H1 (cell line): ENCODE data around the gene PWP1. TPM values are rescaled to one million over a fixed set of nuclear protein-coding genes. Genes with fewer than 3 reads are reported as not detected.

Experiments used
- CTCF ChIA-PET: fragments of 300-600 bp; sonication (Branson Sonifier 250); formaldehyde crosslinking; loops from one replicate; lab custom pipeline; 2021; ENCODE audit not compliant: partially characterized antibody; lab: Charles Lee
- POLR2A ChIA-PET: fragments of 300-600 bp; sonication (Branson Sonifier 250); formaldehyde crosslinking; loops from one replicate; lab custom pipeline; 2021; ENCODE audit warnings: inconsistent platforms; ENCODE audit not compliant: partially characterized antibody; lab: Charles Lee
- DNase-seq, 2 experiments: peaks; one replicate each; pipeline versions ENCODE4 v3.0.0 to v3.0.0-alpha.2; 2010 to 2022; ENCODE audit warnings: low spot score in 2 of 2, low read depth in 1 of 2, mixed read lengths in 1 of 2
- FAIRE-seq: peaks from 2 replicates; lab custom pipeline; 2011; peaks lifted over from hg19 to GRCh38; lab: Jason Lieb, UNC
- H2AFZ ChIP-seq: 2 replicates; pipeline ENCODE4 v1.8.1; 2012; ENCODE audit warnings: low read length, inconsistent platforms
- H2AK5ac ChIP-seq: 2 replicates; pipeline ENCODE4 v1.6.1; 2013; ENCODE audit warnings: low read depth, low read length
- H2BK120ac ChIP-seq: replicated peaks from 2 replicates; pipeline ENCODE3; 2013; ENCODE audit warnings: low read depth, low read length, inconsistent platforms
- H2BK12ac ChIP-seq: 2 replicates; pipeline ENCODE4 v1.6.1; 2013; ENCODE audit warnings: low read depth, low read length
- H2BK15ac ChIP-seq: 2 replicates; pipeline ENCODE4 v1.6.1; 2013; ENCODE audit warnings: low read length
- H2BK20ac ChIP-seq: 2 replicates; pipeline ENCODE4 v1.6.1; 2013; ENCODE audit warnings: low read length
- H2BK5ac ChIP-seq: 2 replicates; pipeline ENCODE4 v1.6.1; 2013; ENCODE audit warnings: low read depth, low read length
- H3K14ac ChIP-seq: 2 replicates; pipeline ENCODE4 v1.6.1; 2013; ENCODE audit warnings: inconsistent platforms; ENCODE audit not compliant: insufficient read length
- H3K18ac ChIP-seq: 2 replicates; pipeline ENCODE4 v1.6.1; 2013; ENCODE audit warnings: low read length; ENCODE audit errors: extremely low read depth
- H3K23ac ChIP-seq: 2 replicates; pipeline ENCODE4 v1.6.1; 2013; ENCODE audit warnings: inconsistent platforms; ENCODE audit not compliant: insufficient read length
- H3K23me2 ChIP-seq: 2 replicates; pipeline ENCODE4 v1.6.1; 2013; ENCODE audit warnings: low read depth, low read length
- H3K27ac ChIP-seq: 2 replicates; pipeline ENCODE4 v1.6.1; 2011; ENCODE audit warnings: low read depth, low read length, inconsistent platforms
- H3K27me3 ChIP-seq, 4 experiments: replicated peaks in 1 of 4; 1 replicate in 1 of 4; 2 replicates in 3 of 4; pipeline versions ENCODE4 v1.6.1 to v1.8.1; 2011 to 2013; ENCODE audit warnings: low read length in 3 of 4, mild to moderate bottlenecking in 3 of 4, inconsistent platforms in 2 of 4, mixed read lengths in 2 of 4, moderate library complexity in 1 of 4; ENCODE audit not compliant: control insufficient read depth in 3 of 4, insufficient read depth in 3 of 4; ENCODE audit errors: extremely low read depth in 1 of 4
- H3K36me3 ChIP-seq, 4 experiments: 2 replicates each; pipeline versions ENCODE4 v1.6.1 to v1.8.1; 2011 to 2013; ENCODE audit warnings: mild to moderate bottlenecking in 4 of 4, low read length in 3 of 4, moderate library complexity in 2 of 4, control low read depth in 1 of 4, inconsistent platforms in 1 of 4; ENCODE audit not compliant: insufficient read depth in 4 of 4, control insufficient read depth in 2 of 4
- H3K4ac ChIP-seq: replicated peaks from 2 replicates; pipeline ENCODE3; 2013; ENCODE audit warnings: low read length, low read depth, mixed read lengths, inconsistent platforms; ENCODE audit not compliant: insufficient read length
- H3K4me1 ChIP-seq, 4 experiments: replicated peaks in 1 of 4; 1 replicate in 1 of 4; 2 replicates in 3 of 4; pipeline versions ENCODE4 v1.6.1 to v1.8.1; 2011 to 2013; ENCODE audit warnings: low read length in 3 of 4, inconsistent platforms in 2 of 4, mixed read lengths in 1 of 4; ENCODE audit not compliant: insufficient read depth in 4 of 4, control insufficient read depth in 3 of 4
- H3K4me2 ChIP-seq, 2 experiments: 2 replicates each; pipeline versions ENCODE4 v1.6.1 to v1.8.1; 2011 to 2013; ENCODE audit warnings: low read depth in 2 of 2, low read length in 2 of 2, control low read depth in 1 of 2, inconsistent platforms in 1 of 2, mild to moderate bottlenecking in 1 of 2; ENCODE audit not compliant: insufficient read depth in 1 of 2
- H3K4me3 ChIP-seq, 4 experiments: fragments of 200-600, 300-600 bp in 1 of 4; sonication (generic), shearing (Covaris generic), sonication (Bioruptor Twin) in 1 of 4; 2 replicates each; pipeline versions ENCODE4 v1.5.1 to v1.8.1; 2011 to 2016; ENCODE audit warnings: low read length in 4 of 4, low read depth in 3 of 4, control low read depth in 2 of 4, inconsistent platforms in 2 of 4, mild to moderate bottlenecking in 2 of 4, mixed read lengths in 1 of 4, moderate library complexity in 1 of 4; ENCODE audit not compliant: insufficient read depth in 2 of 4; ENCODE audit errors: extremely low read depth in 1 of 4
- H3K56ac ChIP-seq: replicated peaks from 2 replicates; pipeline ENCODE3; 2013; ENCODE audit warnings: low read depth, mild to moderate bottlenecking, mixed read lengths, low read length, inconsistent platforms; ENCODE audit not compliant: insufficient read length
- H3K79me1 ChIP-seq: 2 replicates; pipeline ENCODE4 v1.6.1; 2013; ENCODE audit warnings: low read depth, low read length, control low read depth
- H3K79me2 ChIP-seq, 2 experiments: 2 replicates each; pipeline versions ENCODE4 v1.6.1 to v1.8.1; 2012 to 2013; ENCODE audit warnings: low read length in 2 of 2, mild to moderate bottlenecking in 2 of 2, inconsistent platforms in 1 of 2; ENCODE audit not compliant: insufficient read depth in 2 of 2, control insufficient read depth in 1 of 2
- H3K9ac ChIP-seq, 4 experiments: replicated peaks in 1 of 4; 1 replicate in 1 of 4; 2 replicates in 3 of 4; pipeline versions ENCODE4 v1.6.1 to v1.8.1; 2011 to 2013; ENCODE audit warnings: low read depth in 3 of 4, low read length in 3 of 4, control low read depth in 2 of 4, mild to moderate bottlenecking in 2 of 4, moderate library complexity in 2 of 4, inconsistent platforms in 1 of 4; ENCODE audit errors: extremely low read depth in 1 of 4
- H3K9me3 ChIP-seq, 2 experiments: 2 replicates each; pipeline versions ENCODE4 v1.6.1 to v1.8.1; 2012 to 2013; ENCODE audit warnings: mild to moderate bottlenecking in 2 of 2, moderate library complexity in 2 of 2, control low read depth in 1 of 2, inconsistent platforms in 1 of 2, low read depth in 1 of 2, low read length in 1 of 2, mixed read lengths in 1 of 2; ENCODE audit not compliant: insufficient read depth in 2 of 2
- H4K20me1 ChIP-seq, 2 experiments: replicated peaks in 1 of 2; 2 replicates each; pipeline versions ENCODE3 to v1.8.1; 2011 to 2013; ENCODE audit warnings: inconsistent platforms in 2 of 2, low read length in 2 of 2, mild to moderate bottlenecking in 1 of 2; ENCODE audit not compliant: insufficient read depth in 2 of 2, control insufficient read depth in 1 of 2
- H4K5ac ChIP-seq: 2 replicates; pipeline ENCODE4 v1.6.1; 2013; ENCODE audit warnings: low read length, low read depth, mixed read lengths, inconsistent platforms; ENCODE audit not compliant: insufficient read length
- H4K8ac ChIP-seq: 2 replicates; pipeline ENCODE4 v1.8.0; 2013; ENCODE audit warnings: mild to moderate bottlenecking, moderate library complexity, low read length, inconsistent platforms; ENCODE audit not compliant: insufficient read depth; ENCODE audit errors: extremely low read depth
- H4K91ac ChIP-seq: replicated peaks from 2 replicates; pipeline ENCODE3; 2013; ENCODE audit warnings: low read length, mixed read lengths, inconsistent platforms; ENCODE audit not compliant: insufficient read length
- CEBPB ChIP-seq: IDR thresholded peaks from 2 replicates; pipeline ENCODE4 v1.6.1; 2012; ENCODE audit warnings: low read depth, low read length
- CREB1 ChIP-seq: IDR thresholded peaks from 2 replicates; pipeline ENCODE4 v1.6.1; 2012; ENCODE audit warnings: inconsistent platforms
- CTCF ChIP-seq, 3 experiments: IDR thresholded peaks; 1 replicate in 2 of 3; 2 replicates in 1 of 3; pipeline versions ENCODE4 v1.5.1 to v1.6.1; 2011; ENCODE audit warnings: low read length in 3 of 3, mild to moderate bottlenecking in 3 of 3, inconsistent platforms in 2 of 3, low read depth in 1 of 3, moderate library complexity in 1 of 3; ENCODE audit not compliant: insufficient read depth in 1 of 3; ENCODE audit errors: control extremely low read depth in 1 of 3
- E2F6 ChIP-seq: IDR thresholded peaks from 2 replicates; pipeline ENCODE4 v1.6.1; 2012; ENCODE audit warnings: inconsistent platforms
- SUZ12 ChIP-seq: fragments of 200-600 bp; sonication (generic); IDR thresholded peaks from 2 replicates; pipeline ENCODE4 v1.6.1; 2012; ENCODE audit warnings: mild to moderate bottlenecking, inconsistent platforms, low read length, moderate library complexity, mixed read lengths
- WGBS, 2 experiments: shearing (Covaris generic) in 1 of 2; methylation state at CpG; one replicate each; pipeline versions ENCODE4 v1.1.6 to v1.1.7; 2013 to 2015; ENCODE audit warnings: low lambda C conversion rate in 2 of 2, mixed read lengths in 2 of 2, inconsistent platforms in 1 of 2, low coverage in 1 of 2, missing lambda C conversion rate in 1 of 2; ENCODE audit not compliant: insufficient replicate concordance in 2 of 2, insufficient coverage in 1 of 2, insufficient read length in 1 of 2; ENCODE audit errors: extremely low coverage in 1 of 2, missing lambda C conversion rate in 1 of 2; 5-methylcytosine and 5-hydroxymethylcytosine counted together
- polyA plus RNA-seq, 7 experiments: library from polyadenylated mRNA; depleted of rRNA in 3 of 7; stranded (reverse) in 5 of 7; unstranded in 2 of 7; fragments of >200 nt in 5 of 7; fragments of 200-250 nt in 2 of 7; gene quantifications; 1 replicate in 5 of 7; 2 replicates in 1 of 7; 4 replicates in 1 of 7; pipeline versions ENCODE4 v1.2.1 to v1.2.3, GENCODE V29; 2011 to 2013; ENCODE audit warnings: missing spikeins in 2 of 7, mixed read lengths in 2 of 7
- total RNA-seq: library from RNA; stranded (reverse); fragmentation: NEBNext Ultra II Directional; extraction: Animal tissue kit (Norgen Biotek cat#: 25700); gene quantifications from 2 replicates; pipeline ENCODE4 v1.2.1, GENCODE V29; 2021

Gene PWP1
- total and polyA plus RNA-seq, 2 of the 8 experiments (the other 6 are each of a cell fraction or from before 2014, with no cell fraction given): 57.8 to 78.5 TPM

- Histone ChIP-seq H3K9me3 (no peaks in the 10 kb centered on the region), H2BK120ac (no peak overlapping the region), H3K56ac (no peak overlapping the region), H3K79me1 (peaks cover 6% of the 10 kb centered on the region; the same call in 1 of the 2 replicates), H4K20me1 (peaks cover 0 to 4% of the 10 kb centered on the region in 2 experiments), H2BK15ac (no peak overlapping the region), H2AFZ (no peak overlapping the region), H3K4me3 (no peak overlapping the region), H4K5ac (no peak overlapping the region), H3K36me3 (peaks cover 9 to 59% (median 33%) of the 10 kb centered on the region in 4 experiments), H3K4me1 (no peaks in the 10 kb centered on the region), H3K79me2 (no peaks in the 10 kb centered on the region), H3K27me3 (no peaks in the 10 kb centered on the region), H3K14ac (no peak overlapping the region), H3K18ac (no peak overlapping the region), H3K4me2 (no peak overlapping the region)
- no peak for DNase-seq
- 100% methylated on average over 1 of the region's 1 CpG for WGBS, 2 experiments
- CTCF ChIA-PET: no interaction called here
- FAIRE-seq: no peak
- POLR2A ChIA-PET: interaction anchor here (1.0 to 2.2 kb wide), 5 partner anchors 10 to 154 kb away, joined by 3 to 7 read pairs (median 3); no protein-coding TSS in a partner anchor
- TF ChIP-seq CREB1 (no peak), CTCF (IDR thresholded peaks at IDR 0.05; ENCODE audit: control extremely low read depth in 1 of 3, insufficient read depth in 1 of 3, low read depth in 1 of 3, low read length in 3 of 3) (no peak), E2F6 (no peak), SUZ12 (no peak), CEBPB (no peak)
- TF ChIP-seq, all 59 proteins: peak for 0
- Histone ChIP-seq H2BK12ac (no peak overlapping the region), H3K9ac (no peak overlapping the region), H3K23ac (no peak overlapping the region), H3K23me2 (no peaks in the 10 kb centered on the region), H2BK5ac (no peak overlapping the region), H4K8ac (no peak overlapping the region), H3K4ac (no peak overlapping the region), H4K91ac (no peak overlapping the region), H2BK20ac (no peak overlapping the region), H3K27ac (no peak overlapping the region), H2AK5ac (no peak overlapping the region)
Observed at GRCh38 chr12:107749083-107749482, 63.5 kb downstream of the PWP1 start.
